Panc1 (cell line): ENCODE data around the gene TFDP1. TPM values are rescaled to one million over a fixed set of nuclear protein-coding genes. Genes with fewer than 3 reads are reported as not detected.

Source experiments
- ATAC-seq: fragments of 200-7000 bp; cut with Tn5 transposase; 2 replicates; pipeline ENCODE4 v1.9.1; 2020; ENCODE audit warnings: mild to moderate bottlenecking, moderate library complexity
- BruUV-seq: library from RNA; stranded (reverse); fragments of 400-500 nt; replicated peaks from 2 replicates; lab custom pipeline; 2021; lab: Mats Ljungman, UMichigan
- CTCF ChIA-PET: fragments of 300-600 bp; sonication (Branson Sonifier 250); formaldehyde crosslinking; loops from one replicate; lab custom pipeline; 2022; ENCODE audit warnings: antibody characterized with exemption; lab: Charles Lee
- POLR2A ChIA-PET: fragments of 300-600 bp; sonication (Branson Sonifier 250); formaldehyde crosslinking; loops from one replicate; lab custom pipeline; 2022; ENCODE audit warnings: antibody characterized with exemption; lab: Charles Lee
- DNase-seq: peaks from one replicate; pipeline ENCODE4 v3.0.0-alpha.2; 2010; ENCODE audit warnings: low read depth, low spot score
- H3K27ac ChIP-seq: 2 replicates; pipeline ENCODE4 v1.5.1; 2011; ENCODE audit warnings: mild to moderate bottlenecking, low read length, inconsistent platforms
- H3K27me3 ChIP-seq: fragments of 200-500 bp; sonication (Bioruptor generic); 2 replicates; pipeline ENCODE4 v1.6.0; 2014; ENCODE audit warnings: low read length, inconsistent platforms; ENCODE audit not compliant: control insufficient read depth, insufficient read depth
- H3K36me3 ChIP-seq: fragments of 200-500 bp; sonication (Bioruptor generic); 2 replicates; pipeline ENCODE4 v1.5.1; 2014; ENCODE audit warnings: inconsistent platforms, mild to moderate bottlenecking, low read length, moderate library complexity; ENCODE audit not compliant: control insufficient read depth, insufficient read depth
- H3K4me1 ChIP-seq: 2 replicates; pipeline ENCODE4 v1.5.1; 2011; ENCODE audit warnings: inconsistent platforms, mild to moderate bottlenecking, low read length, moderate library complexity; ENCODE audit not compliant: control insufficient read depth, insufficient read depth
- H3K4me3 ChIP-seq, 2 experiments: 2 replicates each; pipeline ENCODE4 v1.5.1; 2011 to 2012; ENCODE audit warnings: low read depth in 2 of 2, low read length in 2 of 2, mild to moderate bottlenecking in 2 of 2, inconsistent platforms in 1 of 2, moderate library complexity in 1 of 2
- H3K9me3 ChIP-seq: fragments of 200-500 bp; sonication (Bioruptor generic); 2 replicates; pipeline ENCODE4 v1.5.1; 2014; ENCODE audit warnings: low read depth, mild to moderate bottlenecking, inconsistent platforms, low read length, moderate library complexity; ENCODE audit not compliant: control insufficient read depth, insufficient read depth
- CTCF ChIP-seq: fragments of 450-650 bp; IDR thresholded peaks from 2 replicates; pipeline ENCODE4 v1.5.1; 2017; ENCODE audit warnings: mild to moderate bottlenecking
- POLR2AphosphoS5 ChIP-seq: IDR thresholded peaks from 2 replicates; pipeline ENCODE4 v1.6.1; 2012; ENCODE audit warnings: mild to moderate bottlenecking, low read depth, low read length, moderate library complexity
- SIN3A ChIP-seq: IDR thresholded peaks from 2 replicates; pipeline ENCODE4 v1.6.1; 2012; ENCODE audit warnings: low read depth, mild to moderate bottlenecking, low read length, moderate library complexity, borderline replicate concordance; ENCODE audit not compliant: insufficient read depth
- TCF7L2 ChIP-seq: IDR thresholded peaks from 2 replicates; pipeline ENCODE4 v1.6.1; 2011; ENCODE audit warnings: mild to moderate bottlenecking, low read depth, low read length, inconsistent platforms
- in situ Hi-C: cut with HindIII; loops from 2 replicates; pipeline ENCODE4 v1.10.0; 2016; ENCODE audit warnings: low sequenced_read_pairs, low pct_unique_long_range_greater_than_20kb
- intact Hi-C: fragments of 100-400 bp; cut with micrococcal nuclease; formaldehyde crosslinking; loops from one replicate; pipeline ENCODE4 v1.10.0; 2022; ENCODE audit not compliant: unreplicated experiment
- total RNA-seq: library from RNA; stranded (reverse); gene quantifications from one replicate; pipeline ENCODE4 v1.2.1, GENCODE V29; 2021; ENCODE audit not compliant: unreplicated experiment
- TF ChIP-seq, protein P1 (sequence below), 2 experiments: IDR thresholded peaks; 2 replicates each; pipeline ENCODE4 v1.6.1; 2011 to 2012; ENCODE audit warnings: low read depth in 2 of 2, control low read depth in 1 of 2, low read length in 1 of 2, mild to moderate bottlenecking in 1 of 2, moderate library complexity in 1 of 2; ENCODE audit not compliant: insufficient read depth in 1 of 2

TFDP1 gene
- total RNA-seq, 1 experiment from 2014 or later = 91.6 TPM

DNA sequence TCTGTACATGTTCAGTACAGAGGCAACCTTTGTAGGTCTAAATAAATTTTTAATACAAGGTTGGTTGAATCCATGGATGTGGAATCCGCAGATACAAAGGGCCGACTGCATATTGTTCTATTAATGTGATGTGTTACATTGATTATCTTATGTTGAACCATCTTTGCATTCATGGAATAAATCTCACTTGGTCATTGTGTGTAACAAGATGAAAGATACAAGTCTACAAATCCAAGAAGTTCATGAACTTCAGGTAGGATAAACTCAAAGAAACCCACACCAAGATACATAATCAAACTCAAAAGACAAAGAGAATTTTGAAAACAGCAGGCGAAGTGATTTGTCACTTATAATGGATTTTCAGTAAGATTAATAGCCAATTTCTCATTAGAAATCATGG lies 8.0 kb upstream of the TFDP1 start:
- in situ Hi-C loops = no loop called here
- no peaks in the 10 kb centered on the region for H3K27me3 ChIP-seq
- DNase-seq = no peak
- no peaks in the 10 kb centered on the region; the same call in 1 of the 2 replicates for H3K36me3 ChIP-seq
- no peaks in the 10 kb centered on the region for H3K4me1 ChIP-seq
- ChIA-PET POLR2A (no interaction called here), CTCF (no interaction called here)
- peaks cover 11% of the 10 kb centered on the region; the same call in 1 of the 2 replicates for H3K9me3 ChIP-seq
- no TSS peak for BruUV-seq
- intact Hi-C loops = no loop called here
- no peak for ATAC-seq
- no peak overlapping the region for H3K4me3 ChIP-seq
- H3K27ac ChIP-seq = no peak overlapping the region
- TF ChIP-seq POLR2AphosphoS5 (no peak), CTCF (no peak), SIN3A (no peak), TCF7L2 (no peak)
- TF ChIP-seq, protein P1, sequence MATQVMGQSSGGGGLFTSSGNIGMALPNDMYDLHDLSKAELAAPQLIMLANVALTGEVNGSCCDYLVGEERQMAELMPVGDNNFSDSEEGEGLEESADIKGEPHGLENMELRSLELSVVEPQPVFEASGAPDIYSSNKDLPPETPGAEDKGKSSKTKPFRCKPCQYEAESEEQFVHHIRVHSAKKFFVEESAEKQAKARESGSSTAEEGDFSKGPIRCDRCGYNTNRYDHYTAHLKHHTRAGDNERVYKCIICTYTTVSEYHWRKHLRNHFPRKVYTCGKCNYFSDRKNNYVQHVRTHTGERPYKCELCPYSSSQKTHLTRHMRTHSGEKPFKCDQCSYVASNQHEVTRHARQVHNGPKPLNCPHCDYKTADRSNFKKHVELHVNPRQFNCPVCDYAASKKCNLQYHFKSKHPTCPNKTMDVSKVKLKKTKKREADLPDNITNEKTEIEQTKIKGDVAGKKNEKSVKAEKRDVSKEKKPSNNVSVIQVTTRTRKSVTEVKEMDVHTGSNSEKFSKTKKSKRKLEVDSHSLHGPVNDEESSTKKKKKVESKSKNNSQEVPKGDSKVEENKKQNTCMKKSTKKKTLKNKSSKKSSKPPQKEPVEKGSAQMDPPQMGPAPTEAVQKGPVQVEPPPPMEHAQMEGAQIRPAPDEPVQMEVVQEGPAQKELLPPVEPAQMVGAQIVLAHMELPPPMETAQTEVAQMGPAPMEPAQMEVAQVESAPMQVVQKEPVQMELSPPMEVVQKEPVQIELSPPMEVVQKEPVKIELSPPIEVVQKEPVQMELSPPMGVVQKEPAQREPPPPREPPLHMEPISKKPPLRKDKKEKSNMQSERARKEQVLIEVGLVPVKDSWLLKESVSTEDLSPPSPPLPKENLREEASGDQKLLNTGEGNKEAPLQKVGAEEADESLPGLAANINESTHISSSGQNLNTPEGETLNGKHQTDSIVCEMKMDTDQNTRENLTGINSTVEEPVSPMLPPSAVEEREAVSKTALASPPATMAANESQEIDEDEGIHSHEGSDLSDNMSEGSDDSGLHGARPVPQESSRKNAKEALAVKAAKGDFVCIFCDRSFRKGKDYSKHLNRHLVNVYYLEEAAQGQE (IDR thresholded peaks at IDR 0.05; ENCODE audit: insufficient read depth in 1 of 2, low read depth in 2 of 2, low read length in 1 of 2) = no peak

DNA sequence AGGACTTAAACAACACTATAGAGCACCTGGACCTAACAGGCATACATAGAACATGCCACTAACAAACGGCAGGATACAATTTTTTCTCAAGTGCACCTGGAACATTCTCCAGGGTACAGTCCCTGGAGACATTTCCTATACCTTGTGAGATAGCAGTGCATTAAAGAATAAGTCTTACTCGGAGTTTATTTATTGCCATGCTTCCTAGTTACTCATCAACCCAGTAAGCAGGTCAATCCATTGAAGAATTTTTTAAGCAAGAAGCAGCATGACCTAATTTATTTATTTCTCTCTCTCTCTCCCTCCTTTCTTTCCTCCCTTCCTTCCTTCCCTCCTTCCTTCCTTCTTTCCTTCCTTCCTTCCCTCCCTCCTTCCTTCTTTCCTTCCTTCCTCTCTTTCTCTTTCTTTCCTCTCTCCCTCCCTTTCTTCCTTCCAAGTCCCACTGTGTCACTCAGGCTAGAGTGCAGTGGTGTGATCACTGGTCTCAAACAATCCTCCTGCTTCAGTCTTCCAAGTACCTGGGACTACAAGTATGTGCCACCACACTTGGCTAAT lies 6.6 kb upstream of the TFDP1 start:
- H3K27ac ChIP-seq = no peak overlapping the region
- H3K4me1 ChIP-seq = no peaks in the 10 kb centered on the region
- ATAC-seq (no peak), DNase-seq (no peak)
- no peak for TF ChIP-seq TCF7L2
- TF ChIP-seq POLR2AphosphoS5 = no peak
- in situ Hi-C loops (no loop called here), intact Hi-C loops (no loop called here)
- no peak overlapping the region for H3K4me3 ChIP-seq
- H3K9me3 ChIP-seq = peaks cover 11% of the 10 kb centered on the region; the same call in 1 of the 2 replicates
- ChIA-PET POLR2A (no interaction called here), CTCF (no interaction called here)
- H3K27me3 ChIP-seq = no peaks in the 10 kb centered on the region
- no peaks in the 10 kb centered on the region; the same call in 1 of the 2 replicates for H3K36me3 ChIP-seq
- no TSS peak for BruUV-seq

GRCh38 chr13:113579686-113580085 lies 4.9 kb upstream of the TFDP1 start:
- POLR2A ChIA-PET = no interaction called here
- no peaks in the 10 kb centered on the region for H3K4me1 ChIP-seq
- no peaks in the 10 kb centered on the region; the same call in none of the 2 replicates for H3K36me3 ChIP-seq
- intact Hi-C loops = no loop called here
- peaks cover 11% of the 10 kb centered on the region; the same call in 1 of the 2 replicates for H3K9me3 ChIP-seq
- no TSS peak for BruUV-seq
- H3K27me3 ChIP-seq = no peaks in the 10 kb centered on the region
- no peak overlapping the region for H3K4me3 ChIP-seq
- CTCF ChIA-PET = no interaction called here
- DNase-seq = no peak
- no peak overlapping the region for H3K27ac ChIP-seq
- TF ChIP-seq CTCF (no peak), POLR2AphosphoS5 (no peak), TCF7L2 (no peak), SIN3A (no peak)
- TF ChIP-seq, protein P1 (IDR thresholded peaks at IDR 0.05; ENCODE audit: insufficient read depth in 1 of 2, low read depth in 2 of 2, low read length in 1 of 2) = no peak
- in situ Hi-C loops = no loop called here
- no peak for ATAC-seq
